OCI-LY1 (cell line): ENCODE measurements around the gene FNDC7.

Source experiments
- H2AFZ ChIP-seq: fragments of 200-600 bp; sonication (generic), shearing (Covaris generic); 2 replicates; pipeline ENCODE4 v1.6.0; 2014; ENCODE audit warnings: antibody characterized with exemption, mild to moderate bottlenecking, low read length
- H3F3A ChIP-seq: fragments of 200-600 bp; sonication (generic), shearing (Covaris generic); 2 replicates; pipeline ENCODE4 v1.6.0; 2014; ENCODE audit warnings: mild to moderate bottlenecking, antibody characterized with exemption, low read length, moderate library complexity; ENCODE audit not compliant: insufficient read depth
- H3K27ac ChIP-seq: fragments of 200-600 bp; sonication (generic); 2 replicates; pipeline ENCODE4 v1.5.1; 2014; ENCODE audit warnings: low read length, mixed run types, mild to moderate bottlenecking, low read depth; ENCODE audit not compliant: poor library complexity, severe bottlenecking
- H3K27me3 ChIP-seq: fragments of 200-600 bp; sonication (generic); 2 replicates; pipeline ENCODE4 v1.6.0; 2014; ENCODE audit warnings: antibody characterized with exemption, mild to moderate bottlenecking, low read length, moderate library complexity; ENCODE audit not compliant: insufficient read depth
- H3K36me3 ChIP-seq: fragments of 200-600 bp; sonication (generic); 2 replicates; pipeline ENCODE4 v1.6.1; 2014; ENCODE audit warnings: mild to moderate bottlenecking, antibody characterized with exemption, low read length, moderate library complexity, mixed read lengths; ENCODE audit not compliant: insufficient read depth
- H3K4me1 ChIP-seq: fragments of 200-600 bp; sonication (generic); 2 replicates; pipeline ENCODE4 v1.5.1; 2014; ENCODE audit warnings: mild to moderate bottlenecking, low read length, moderate library complexity; ENCODE audit not compliant: insufficient read depth, severe bottlenecking
- H3K4me2 ChIP-seq: fragments of 200-600 bp; sonication (generic), shearing (Covaris generic); 2 replicates; pipeline ENCODE4 v1.6.1; 2014; ENCODE audit warnings: low read length
- H3K4me3 ChIP-seq: fragments of 200-600 bp; sonication (generic); 2 replicates; pipeline ENCODE4 v1.5.1; 2014; ENCODE audit warnings: low read length, low read depth, mild to moderate bottlenecking, mixed read lengths; ENCODE audit not compliant: poor library complexity, severe bottlenecking
- H3K79me2 ChIP-seq: fragments of 200-600 bp; shearing (Covaris generic); 2 replicates; pipeline ENCODE4 v1.6.1; 2016; ENCODE audit warnings: mixed run types, low read length, mixed read lengths; ENCODE audit not compliant: insufficient read depth
- H3K9ac ChIP-seq: fragments of 200-600 bp; sonication (generic), shearing (Covaris generic); 2 replicates; pipeline ENCODE4 v1.6.1; 2014; ENCODE audit warnings: mild to moderate bottlenecking, low read length, mixed read lengths
- H3K9me2 ChIP-seq: fragments of 200-600 bp; sonication (generic), shearing (Covaris generic); 2 replicates; pipeline ENCODE4 v1.6.1; 2014; ENCODE audit warnings: low read depth, mild to moderate bottlenecking, low read length, mixed read lengths
- H3K9me3 ChIP-seq: fragments of 200-600 bp; shearing (Covaris generic); 2 replicates; pipeline ENCODE4 v1.6.1; 2014; ENCODE audit warnings: low read length, mixed read lengths
- H4K20me1 ChIP-seq: fragments of 200-600 bp; sonication (generic), shearing (Covaris generic); 2 replicates; pipeline ENCODE4 v1.6.0; 2016; ENCODE audit warnings: mild to moderate bottlenecking, low read length; ENCODE audit not compliant: insufficient read depth
- CTCF ChIP-seq: fragments of 200-600 bp; sonication (generic), shearing (Covaris generic); IDR thresholded peaks from 2 replicates; pipeline ENCODE4 v1.5.1; 2017; ENCODE audit warnings: mild to moderate bottlenecking, antibody characterized with exemption, low read length, moderate library complexity, mixed read lengths
- EZH2 ChIP-seq: fragments of 200-600 bp; sonication (generic), shearing (Covaris generic); IDR thresholded peaks from 2 replicates; pipeline ENCODE4 v1.8.0; 2017; ENCODE audit warnings: borderline replicate concordance, mixed run types, mild to moderate bottlenecking, antibody characterized with exemption, low read length, moderate library complexity, mixed read lengths

The FNDC7 gene

GRCh38 chr1:108722292-108722691, 9.6 kb downstream of the FNDC7 start:
- Histone ChIP-seq H3K36me3 (no peaks in the 10 kb centered on the region), H3K4me1 (no peaks in the 10 kb centered on the region), H2AFZ (no peak overlapping the region), H3K27me3 (no peaks in the 10 kb centered on the region), H3F3A (no peaks in the 10 kb centered on the region), H3K9ac (no peak overlapping the region), H3K9me3 (no peaks in the 10 kb centered on the region), H3K79me2 (no peaks in the 10 kb centered on the region), H4K20me1 (no peaks in the 10 kb centered on the region), H3K27ac (no peak overlapping the region), H3K9me2 (no peaks in the 10 kb centered on the region), H3K4me3 (no peak overlapping the region), H3K4me2 (no peak overlapping the region)
- no peak for TF ChIP-seq CTCF
- TF ChIP-seq EZH2, result no peak

GRCh38 chr1:108725906-108726305, 13.2 kb downstream of the FNDC7 start:
- H3K4me3 ChIP-seq, result no peak overlapping the region
- no peaks in the 10 kb centered on the region for H3K4me1 ChIP-seq
- H3K79me2 ChIP-seq, result no peaks in the 10 kb centered on the region
- no peak overlapping the region for H3K27ac ChIP-seq
- no peak overlapping the region for H2AFZ ChIP-seq
- no peaks in the 10 kb centered on the region for H3K9me3 ChIP-seq
- no peak overlapping the region for H3K4me2 ChIP-seq
- TF ChIP-seq EZH2 (no peak), CTCF (no peak)
- no peaks in the 10 kb centered on the region for H3F3A ChIP-seq
- no peaks in the 10 kb centered on the region for H3K36me3 ChIP-seq
- H3K27me3 ChIP-seq, result no peaks in the 10 kb centered on the region
- no peaks in the 10 kb centered on the region for H4K20me1 ChIP-seq
- H3K9me2 ChIP-seq, result no peaks in the 10 kb centered on the region
- no peak overlapping the region for H3K9ac ChIP-seq

GRCh38 chr1:108728327-108728923, 15.7 kb downstream of the FNDC7 start:
- H4K20me1 ChIP-seq, result no peaks in the 10 kb centered on the region
- H3K4me2 ChIP-seq, result no peak overlapping the region
- TF ChIP-seq EZH2, result no peak
- TF ChIP-seq CTCF, result no peak
- H2AFZ ChIP-seq, result no peak overlapping the region
- no peak overlapping the region for H3K27ac ChIP-seq
- no peaks in the 10 kb centered on the region for H3K4me1 ChIP-seq
- H3K36me3 ChIP-seq, result no peaks in the 10 kb centered on the region
- no peaks in the 10 kb centered on the region for H3K79me2 ChIP-seq
- H3K9me2 ChIP-seq, result no peaks in the 10 kb centered on the region
- H3F3A ChIP-seq, result no peaks in the 10 kb centered on the region
- H3K9ac ChIP-seq, result no peak overlapping the region
- no peak overlapping the region for H3K4me3 ChIP-seq
- no peaks in the 10 kb centered on the region for H3K9me3 ChIP-seq
- no peaks in the 10 kb centered on the region for H3K27me3 ChIP-seq
